Effector memory CD4-positive, alpha-beta T cell (primary cell): ENCODE results near the gene UXS1.
A peak's percentile ranks its signal among the peaks of the same experiment; 100 is the strongest.

ENCODE experiments used
- DNase-seq, 3 donors: peaks; one replicate each; pipeline ENCODE4 v3.0.0-alpha.2; 2020
- H3K27ac ChIP-seq: 2 replicates; pipeline ENCODE4 v1.7.0; 2013; ENCODE audit warnings: mild to moderate bottlenecking, low read length, moderate library complexity; ENCODE audit not compliant: insufficient read depth, poor library complexity, severe bottlenecking
- H3K27me3 ChIP-seq: replicated peaks from 2 replicates; pipeline ENCODE4 v1.7.0; 2013; ENCODE audit warnings: mild to moderate bottlenecking, low read length; ENCODE audit not compliant: insufficient read depth, control insufficient read depth, poor library complexity, severe bottlenecking
- H3K36me3 ChIP-seq: 2 replicates; pipeline ENCODE4 v1.7.0; 2013; ENCODE audit warnings: mild to moderate bottlenecking, low read length, moderate library complexity; ENCODE audit not compliant: control insufficient read depth, insufficient read depth
- H3K4me1 ChIP-seq: 2 replicates; pipeline ENCODE4 v1.7.0; 2013; ENCODE audit warnings: low read length, mild to moderate bottlenecking; ENCODE audit not compliant: control insufficient read depth, insufficient read depth, poor library complexity, severe bottlenecking
- H3K4me3 ChIP-seq: 2 replicates; pipeline ENCODE4 v1.7.0; 2013; ENCODE audit warnings: low read length, low read depth, mild to moderate bottlenecking; ENCODE audit not compliant: insufficient read depth, poor library complexity, severe bottlenecking
- H3K9me3 ChIP-seq: 2 replicates; pipeline ENCODE4 v1.7.0; 2013; ENCODE audit warnings: mild to moderate bottlenecking, low read length, moderate library complexity; ENCODE audit not compliant: control insufficient read depth

The UXS1 gene

GRCh38 chr2:106094131-106094841 lies 99.8 kb downstream of the UXS1 start:
- peaks cover 63% of the 10 kb centered on the region for H3K4me1 ChIP-seq
- H3K4me3 ChIP-seq = no peak overlapping the region
- no peaks in the 10 kb centered on the region for H3K9me3 ChIP-seq
- no peaks in the 10 kb centered on the region for H3K27me3 ChIP-seq
- peak overlapping the region; percentile 90 for H3K27ac ChIP-seq
- peaks cover 4% of the 10 kb centered on the region for H3K36me3 ChIP-seq
- DNase-seq = peak; percentile 45 to 76 (median 57)

- Histone ChIP-seq H3K4me3 (no peak overlapping the region), H3K27me3 (no peaks in the 10 kb centered on the region), H3K9me3 (no peaks in the 10 kb centered on the region), H3K36me3 (no peaks in the 10 kb centered on the region), H3K27ac (no peak overlapping the region), H3K4me1 (peaks cover 61% of the 10 kb centered on the region)
- DNase-seq = no peak
Measured at GRCh38 chr2:106090916-106091618, 103.0 kb downstream of the UXS1 start.

- no peaks in the 10 kb centered on the region for H3K36me3 ChIP-seq
- H3K9me3 ChIP-seq = no peaks in the 10 kb centered on the region
- peaks cover 55% of the 10 kb centered on the region for H3K4me1 ChIP-seq
- H3K27me3 ChIP-seq = no peaks in the 10 kb centered on the region
- H3K27ac ChIP-seq = peak overlapping the region; percentile 23
- no peak overlapping the region for H3K4me3 ChIP-seq
- no peak for DNase-seq
Measured at GRCh38 chr2:106089611-106090010, 104.5 kb downstream of the UXS1 start.

GRCh38 chr2:106085181-106085940 lies 108.7 kb downstream of the UXS1 start:
- peak in 2 of 3 donors; percentile 41 to 42 for DNase-seq
- no peaks in the 10 kb centered on the region for H3K36me3 ChIP-seq
- peaks cover 31% of the 10 kb centered on the region for H3K4me1 ChIP-seq
- peak overlapping the region; percentile 55 for H3K27ac ChIP-seq
- no peak overlapping the region for H3K4me3 ChIP-seq
- H3K9me3 ChIP-seq = no peaks in the 10 kb centered on the region
- no peaks in the 10 kb centered on the region for H3K27me3 ChIP-seq

- Histone ChIP-seq H3K27me3 (no peaks in the 10 kb centered on the region), H3K27ac (no peak overlapping the region), H3K36me3 (no peaks in the 10 kb centered on the region), H3K9me3 (no peaks in the 10 kb centered on the region), H3K4me1 (peaks cover 8% of the 10 kb centered on the region), H3K4me3 (no peak overlapping the region)
- no peak for DNase-seq
Measured at GRCh38 chr2:106080959-106081358, 113.1 kb downstream of the UXS1 start.

GRCh38 chr2:106078096-106078495 lies 116.0 kb downstream of the UXS1 start:
- no peaks in the 10 kb centered on the region for H3K4me1 ChIP-seq
- no peak for DNase-seq
- no peak overlapping the region for H3K27ac ChIP-seq
- no peaks in the 10 kb centered on the region for H3K9me3 ChIP-seq
- no peaks in the 10 kb centered on the region for H3K27me3 ChIP-seq
- H3K4me3 ChIP-seq = no peak overlapping the region
- H3K36me3 ChIP-seq = no peaks in the 10 kb centered on the region

GRCh38 chr2:106076941-106077340 lies 117.2 kb downstream of the UXS1 start:
- DNase-seq = no peak
- Histone ChIP-seq H3K27ac (no peak overlapping the region), H3K4me1 (no peaks in the 10 kb centered on the region), H3K27me3 (no peaks in the 10 kb centered on the region), H3K36me3 (no peaks in the 10 kb centered on the region), H3K4me3 (no peak overlapping the region), H3K9me3 (no peaks in the 10 kb centered on the region)

GRCh38 chr2:106075048-106075447 lies 119.1 kb downstream of the UXS1 start:
- Histone ChIP-seq H3K9me3 (no peaks in the 10 kb centered on the region), H3K27ac (no peak overlapping the region), H3K36me3 (no peaks in the 10 kb centered on the region), H3K4me1 (no peaks in the 10 kb centered on the region), H3K27me3 (no peaks in the 10 kb centered on the region), H3K4me3 (no peak overlapping the region)
- no peak for DNase-seq

GRCh38 chr2:106073678-106074406 lies 120.3 kb downstream of the UXS1 start:
- Histone ChIP-seq H3K9me3 (no peaks in the 10 kb centered on the region), H3K36me3 (no peaks in the 10 kb centered on the region), H3K27me3 (no peaks in the 10 kb centered on the region), H3K27ac (no peak overlapping the region), H3K4me3 (no peak overlapping the region), H3K4me1 (no peaks in the 10 kb centered on the region)
- no peak for DNase-seq
